Measurements from ENCODE around the gene PSMA1. TPM values are rescaled to one million over a fixed set of nuclear protein-coding genes. Genes with fewer than 3 reads are reported as not detected.
A peak's percentile ranks its signal among the peaks of the same experiment; 100 is the strongest.

Gene PSMA1
- polyA plus RNA-seq, 1 donor from 2014 or later: 322 TPM

- Histone ChIP-seq H3K79me2 (replicated peaks; ENCODE audit: insufficient read depth, low read length) (peaks cover 19% of the 10 kb centered on the region), H3K27ac (ENCODE audit: low read length) (no peak overlapping the region), H4K20me1 (ENCODE audit: insufficient read depth) (no peaks in the 10 kb centered on the region), H3F3A (ENCODE audit: insufficient read depth, low read length, poor library complexity, severe bottlenecking) (no peaks in the 10 kb centered on the region), H3K36me3 (ENCODE audit: insufficient read depth, low read length) (peaks cover 7% of the 10 kb centered on the region), H3K9me2 (ENCODE audit: insufficient read depth, low read length) (no peaks in the 10 kb centered on the region), H3K27me3 (ENCODE audit: insufficient read depth, low read depth, low read length) (no peaks in the 10 kb centered on the region), H3K4me3 (ENCODE audit: low read length) (no peak overlapping the region), H3K9ac (ENCODE audit: low read length) (no peak overlapping the region), H2AFZ (ENCODE audit: low read depth, low read length) (no peak overlapping the region), H3K9me3 (ENCODE audit: low read length) (no peaks in the 10 kb centered on the region), H3K4me2 (ENCODE audit: low read length) (no peak overlapping the region)
- TF ChIP-seq RAD21 (conservative IDR thresholded peaks at IDR 0.05) (no peak), MXI1 (conservative IDR thresholded peaks at IDR 0.05; ENCODE audit: poor library complexity, severe bottlenecking) (no peak), EZH2 (IDR thresholded peaks at IDR 0.05; ENCODE audit: borderline replicate concordance, insufficient read depth, low read length, poor library complexity, severe bottlenecking) (no peak), REST (IDR thresholded peaks at IDR 0.05; ENCODE audit: borderline replicate concordance) (no peak), SMC3 (conservative IDR thresholded peaks at IDR 0.05; ENCODE audit: poor library complexity) (no peak), EP300 (conservative IDR thresholded peaks at IDR 0.05; ENCODE audit: poor library complexity, severe bottlenecking) (no peak), CTCF (IDR thresholded peaks at IDR 0.05; ENCODE audit: poor library complexity, severe bottlenecking) (no peak), TAF1 (IDR thresholded peaks at IDR 0.05; ENCODE audit: low read depth) (no peak), POLR2AphosphoS5 (IDR thresholded peaks at IDR 0.05) (no peak)
Observed at GRCh38 chr11:14502039-14502438, 18.1 kb downstream of the PSMA1 start.

DNA sequence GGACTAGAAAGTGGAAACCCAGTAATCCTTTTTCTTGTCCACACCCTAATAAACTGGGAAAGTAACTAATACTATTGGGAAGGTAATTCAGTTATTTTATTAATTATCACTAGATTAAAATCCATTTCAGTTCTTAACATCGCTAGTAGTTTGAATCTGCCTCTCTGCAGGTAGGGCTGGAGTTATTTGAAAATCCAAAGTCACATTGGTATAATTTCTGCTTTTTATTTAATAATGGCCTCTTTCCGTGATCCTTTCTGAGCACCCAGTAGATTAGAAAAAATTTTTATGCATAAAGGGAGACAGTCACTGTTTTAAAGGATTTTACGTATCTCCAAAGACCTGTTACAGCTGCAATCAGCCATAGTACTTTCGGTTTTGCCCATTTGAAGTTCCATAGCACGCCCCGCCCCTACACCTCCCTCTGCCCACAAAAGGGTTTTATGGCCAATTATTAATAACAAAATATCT lies 20.0 kb downstream of the PSMA1 start:
- no peaks in the 10 kb centered on the region for H3K9me3 ChIP-seq (ENCODE audit: low read length)
- peak overlapping the region; percentile 90 for H3K27ac ChIP-seq (ENCODE audit: low read length)
- no peaks in the 10 kb centered on the region for H3F3A ChIP-seq (ENCODE audit: insufficient read depth, low read length, poor library complexity, severe bottlenecking)
- peaks cover 7% of the 10 kb centered on the region for H3K36me3 ChIP-seq (ENCODE audit: insufficient read depth, low read length)
- peak overlapping the region; percentile 92 for H3K9ac ChIP-seq (ENCODE audit: low read length)
- peak overlapping the region; percentile 86 for H3K4me3 ChIP-seq (ENCODE audit: low read length)
- no peak for TF ChIP-seq POLR2AphosphoS5 (IDR thresholded peaks at IDR 0.05)
- TF ChIP-seq REST (IDR thresholded peaks at IDR 0.05; ENCODE audit: borderline replicate concordance): no peak
- TF ChIP-seq TAF1 (IDR thresholded peaks at IDR 0.05; ENCODE audit: low read depth): no peak
- TF ChIP-seq RAD21 (conservative IDR thresholded peaks at IDR 0.05): no peak
- H3K27me3 ChIP-seq (ENCODE audit: insufficient read depth, low read depth, low read length): no peaks in the 10 kb centered on the region
- H4K20me1 ChIP-seq (ENCODE audit: insufficient read depth): no peaks in the 10 kb centered on the region
- H2AFZ ChIP-seq (ENCODE audit: low read depth, low read length): peak overlapping the region; percentile 71
- no peaks in the 10 kb centered on the region for H3K9me2 ChIP-seq (ENCODE audit: insufficient read depth, low read length)
- peak overlapping the region; percentile 89 for H3K4me2 ChIP-seq (ENCODE audit: low read length)
- H3K79me2 ChIP-seq (replicated peaks; ENCODE audit: insufficient read depth, low read length): peaks cover 19% of the 10 kb centered on the region

All from neural cell (in vitro differentiated cells).